Memory B cell (primary cell): ENCODE results near the gene KDM4B.

Source experiments
- ATAC-seq: fragments of 150-1000 bp; cut with Tn5 transposase; 2 replicates; pipeline ENCODE4 v1.10.0; 2021; ENCODE audit warnings: low read depth, mild to moderate bottlenecking, moderate library complexity
- DNase-seq, 2 donors: peaks; one replicate each; pipeline ENCODE4 v3.0.0; 2022; ENCODE audit warnings: low spot score in 2 of 2
- H3K27ac Mint-ChIP-seq: one replicate; pipeline ENCODE4 v1.8.0; 2022; ENCODE audit warnings: mild to moderate bottlenecking, moderate library complexity, mixed read lengths
- H3K27me3 Mint-ChIP-seq: one replicate; pipeline ENCODE4 v1.8.0; 2022; ENCODE audit warnings: mixed read lengths
- H3K36me3 Mint-ChIP-seq: one replicate; pipeline ENCODE4 v1.8.0; 2022; ENCODE audit warnings: mild to moderate bottlenecking, mixed read lengths
- H3K4me1 Mint-ChIP-seq: one replicate; pipeline ENCODE4 v1.8.0; 2022; ENCODE audit warnings: mixed read lengths
- H3K4me3 Mint-ChIP-seq: one replicate; pipeline ENCODE4 v1.8.0; 2022; ENCODE audit warnings: mild to moderate bottlenecking, moderate library complexity, mixed read lengths
- H3K9me3 Mint-ChIP-seq: one replicate; pipeline ENCODE4 v1.8.0; 2022; ENCODE audit warnings: mixed read lengths

Gene KDM4B

GRCh38 chr19:5035105-5035761 lies 66.3 kb downstream of the KDM4B start:
- H3K27ac Mint-ChIP-seq = no peak overlapping the region
- H3K4me1 Mint-ChIP-seq = peaks cover 8% of the 10 kb centered on the region
- H3K27me3 Mint-ChIP-seq = no peaks in the 10 kb centered on the region
- ATAC-seq = no peak
- no peaks in the 10 kb centered on the region for H3K9me3 Mint-ChIP-seq
- DNase-seq = no peak
- peaks cover 16% of the 10 kb centered on the region for H3K36me3 Mint-ChIP-seq
- H3K4me3 Mint-ChIP-seq = no peak overlapping the region

GRCh38 chr19:5035793-5036697 lies 67.1 kb downstream of the KDM4B start:
- Mint-ChIP-seq H3K27ac (no peak overlapping the region), H3K36me3 (peaks cover 16% of the 10 kb centered on the region), H3K27me3 (no peaks in the 10 kb centered on the region), H3K9me3 (no peaks in the 10 kb centered on the region), H3K4me1 (peaks cover 5% of the 10 kb centered on the region), H3K4me3 (no peak overlapping the region)
- ATAC-seq = no peak
- no peak for DNase-seq

- no peaks in the 10 kb centered on the region for H3K9me3 Mint-ChIP-seq
- H3K27ac Mint-ChIP-seq = no peak overlapping the region
- DNase-seq (no peak), ATAC-seq (no peak)
- no peaks in the 10 kb centered on the region for H3K27me3 Mint-ChIP-seq
- H3K4me3 Mint-ChIP-seq = no peak overlapping the region
- peaks cover 2% of the 10 kb centered on the region for H3K4me1 Mint-ChIP-seq
- peaks cover 16% of the 10 kb centered on the region for H3K36me3 Mint-ChIP-seq
These were observed 68.0 kb downstream of the KDM4B start for GRCh38 chr19:5036698-5037563.

GRCh38 chr19:5037936-5038335 lies 69.0 kb downstream of the KDM4B start:
- Mint-ChIP-seq H3K4me3 (no peak overlapping the region), H3K27me3 (no peaks in the 10 kb centered on the region), H3K9me3 (no peaks in the 10 kb centered on the region), H3K36me3 (peaks cover 21% of the 10 kb centered on the region), H3K27ac (no peak overlapping the region), H3K4me1 (peaks cover 2% of the 10 kb centered on the region)
- ATAC-seq (no peak), DNase-seq (no peak)

- H3K27ac Mint-ChIP-seq = no peak overlapping the region
- peak; percentile 34 for ATAC-seq
- H3K27me3 Mint-ChIP-seq = no peaks in the 10 kb centered on the region
- H3K4me1 Mint-ChIP-seq = peaks cover 2% of the 10 kb centered on the region
- no peaks in the 10 kb centered on the region for H3K9me3 Mint-ChIP-seq
- no peak for DNase-seq
- no peak overlapping the region for H3K4me3 Mint-ChIP-seq
- H3K36me3 Mint-ChIP-seq = peaks cover 19% of the 10 kb centered on the region
These were observed 69.8 kb downstream of the KDM4B start for GRCh38 chr19:5038631-5039271.

- Mint-ChIP-seq H3K36me3 (peaks cover 13% of the 10 kb centered on the region), H3K27me3 (no peaks in the 10 kb centered on the region), H3K4me3 (no peak overlapping the region), H3K27ac (no peak overlapping the region), H3K4me1 (peaks cover 2% of the 10 kb centered on the region), H3K9me3 (no peaks in the 10 kb centered on the region)
- DNase-seq = no peak
- ATAC-seq = no peak
These were observed 71.0 kb downstream of the KDM4B start for GRCh38 chr19:5039642-5040543.

- no peaks in the 10 kb centered on the region for H3K4me1 Mint-ChIP-seq
- no peaks in the 10 kb centered on the region for H3K9me3 Mint-ChIP-seq
- no peak overlapping the region for H3K27ac Mint-ChIP-seq
- no peak for ATAC-seq
- no peaks in the 10 kb centered on the region for H3K27me3 Mint-ChIP-seq
- DNase-seq = no peak
- no peak overlapping the region for H3K4me3 Mint-ChIP-seq
- peaks cover 6% of the 10 kb centered on the region for H3K36me3 Mint-ChIP-seq
These were observed 71.7 kb downstream of the KDM4B start for GRCh38 chr19:5040544-5041167.

GRCh38 chr19:5041168-5041912 lies 72.4 kb downstream of the KDM4B start:
- no peaks in the 10 kb centered on the region for H3K9me3 Mint-ChIP-seq
- no peaks in the 10 kb centered on the region for H3K27me3 Mint-ChIP-seq
- no peak for ATAC-seq
- no peak overlapping the region for H3K4me3 Mint-ChIP-seq
- no peak overlapping the region for H3K27ac Mint-ChIP-seq
- no peaks in the 10 kb centered on the region for H3K4me1 Mint-ChIP-seq
- no peak for DNase-seq
- peaks cover 6% of the 10 kb centered on the region for H3K36me3 Mint-ChIP-seq

- no peak overlapping the region for H3K27ac Mint-ChIP-seq
- no peaks in the 10 kb centered on the region for H3K4me1 Mint-ChIP-seq
- ATAC-seq (no peak), DNase-seq (no peak)
- no peaks in the 10 kb centered on the region for H3K9me3 Mint-ChIP-seq
- H3K4me3 Mint-ChIP-seq = no peak overlapping the region
- peaks cover 6% of the 10 kb centered on the region for H3K36me3 Mint-ChIP-seq
- no peaks in the 10 kb centered on the region for H3K27me3 Mint-ChIP-seq
These were observed 72.9 kb downstream of the KDM4B start for GRCh38 chr19:5041913-5042187.

GRCh38 chr19:5042556-5042955 lies 73.6 kb downstream of the KDM4B start:
- H3K4me3 Mint-ChIP-seq = no peak overlapping the region
- no peak overlapping the region for H3K27ac Mint-ChIP-seq
- peaks cover 6% of the 10 kb centered on the region for H3K36me3 Mint-ChIP-seq
- H3K27me3 Mint-ChIP-seq = no peaks in the 10 kb centered on the region
- no peak for ATAC-seq
- H3K4me1 Mint-ChIP-seq = no peaks in the 10 kb centered on the region
- no peaks in the 10 kb centered on the region for H3K9me3 Mint-ChIP-seq
- no peak for DNase-seq

- H3K4me3 Mint-ChIP-seq = no peak overlapping the region
- no peaks in the 10 kb centered on the region for H3K27me3 Mint-ChIP-seq
- H3K27ac Mint-ChIP-seq = no peak overlapping the region
- no peaks in the 10 kb centered on the region for H3K9me3 Mint-ChIP-seq
- ATAC-seq (no peak), DNase-seq (no peak)
- peaks cover 5% of the 10 kb centered on the region for H3K4me1 Mint-ChIP-seq
- H3K36me3 Mint-ChIP-seq = peaks cover 4% of the 10 kb centered on the region
These were observed 76.1 kb downstream of the KDM4B start for GRCh38 chr19:5045029-5045428.

GRCh38 chr19:5045956-5046338 lies 77.0 kb downstream of the KDM4B start:
- Mint-ChIP-seq H3K27me3 (no peaks in the 10 kb centered on the region), H3K9me3 (no peaks in the 10 kb centered on the region), H3K27ac (no peak overlapping the region), H3K4me1 (peaks cover 5% of the 10 kb centered on the region), H3K4me3 (no peak overlapping the region), H3K36me3 (peaks cover 4% of the 10 kb centered on the region)
- ATAC-seq = no peak
- no peak for DNase-seq
